WERI-Rb-1 (cell line): Measurements from ENCODE around the gene KCNE4.

Source experiments
- DNase-seq: peaks from one replicate; pipeline ENCODE4 v3.0.0-alpha.2; 2020
- H3K27ac ChIP-seq: fragments of 250-450 bp; sonication (Bioruptor Pico); 2 replicates; pipeline ENCODE4 v1.5.1; 2020; ENCODE audit warnings: mild to moderate bottlenecking, moderate library complexity
- H3K27me3 ChIP-seq: fragments of 250-450 bp; sonication (Bioruptor Pico); 2 replicates; pipeline ENCODE4 v1.5.1; 2021; ENCODE audit warnings: mild to moderate bottlenecking, low read depth, moderate library complexity; ENCODE audit not compliant: insufficient read depth, severe bottlenecking
- H3K36me3 ChIP-seq: fragments of 250-450 bp; sonication (Bioruptor Pico); 2 replicates; pipeline ENCODE4 v1.5.1; 2020; ENCODE audit warnings: mild to moderate bottlenecking, moderate library complexity
- H3K4me3 ChIP-seq: 2 replicates; pipeline ENCODE4 v1.5.1; 2011; ENCODE audit warnings: low read depth, mild to moderate bottlenecking, control low read depth, low read length
- H3K9me3 ChIP-seq: fragments of 250-450 bp; sonication (Bioruptor Pico); 2 replicates; pipeline ENCODE4 v1.5.1; 2021; ENCODE audit warnings: mild to moderate bottlenecking, moderate library complexity; ENCODE audit not compliant: severe bottlenecking
- TF ChIP-seq, protein P1 (sequence below): IDR thresholded peaks from 2 replicates; pipeline ENCODE4 v1.5.1; 2011; ENCODE audit warnings: low read depth, mild to moderate bottlenecking, control low read depth, inconsistent platforms, low read length

KCNE4 gene

DNA sequence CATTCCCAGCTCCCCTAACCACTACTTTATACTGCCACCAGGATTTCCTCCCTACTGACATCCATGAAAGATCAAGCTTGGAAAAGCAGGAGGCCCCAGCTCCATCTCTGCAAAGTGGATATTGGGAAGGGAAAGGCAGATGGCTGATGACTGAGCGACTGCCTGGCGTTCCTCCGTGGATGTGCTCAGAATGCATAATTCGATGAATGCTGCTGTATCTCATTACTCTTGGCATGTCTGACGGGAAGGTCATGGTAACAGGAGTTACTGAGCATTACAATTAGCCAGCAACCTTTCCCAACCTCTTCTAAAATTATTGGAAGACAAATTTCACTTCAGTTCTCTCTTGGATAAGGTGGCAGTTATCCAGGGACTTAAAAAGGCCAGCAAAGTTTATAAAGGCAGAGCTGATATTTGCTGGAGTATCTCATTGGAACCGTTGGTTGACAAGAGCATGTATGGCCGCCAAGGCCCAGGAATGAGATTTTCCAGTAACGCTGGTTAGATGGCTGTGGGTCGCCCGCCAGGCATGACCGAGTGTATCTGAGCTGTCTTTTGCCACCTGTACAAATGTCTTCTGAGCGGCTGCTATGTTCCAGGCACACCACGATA is 34.5 kb downstream of the KCNE4 start:
- Histone ChIP-seq H3K9me3 (no peaks in the 10 kb centered on the region), H3K27ac (no peak overlapping the region), H3K4me3 (no peak overlapping the region), H3K36me3 (no peaks in the 10 kb centered on the region), H3K27me3 (no peaks in the 10 kb centered on the region)
- no peak for DNase-seq
- TF ChIP-seq, protein P1, sequence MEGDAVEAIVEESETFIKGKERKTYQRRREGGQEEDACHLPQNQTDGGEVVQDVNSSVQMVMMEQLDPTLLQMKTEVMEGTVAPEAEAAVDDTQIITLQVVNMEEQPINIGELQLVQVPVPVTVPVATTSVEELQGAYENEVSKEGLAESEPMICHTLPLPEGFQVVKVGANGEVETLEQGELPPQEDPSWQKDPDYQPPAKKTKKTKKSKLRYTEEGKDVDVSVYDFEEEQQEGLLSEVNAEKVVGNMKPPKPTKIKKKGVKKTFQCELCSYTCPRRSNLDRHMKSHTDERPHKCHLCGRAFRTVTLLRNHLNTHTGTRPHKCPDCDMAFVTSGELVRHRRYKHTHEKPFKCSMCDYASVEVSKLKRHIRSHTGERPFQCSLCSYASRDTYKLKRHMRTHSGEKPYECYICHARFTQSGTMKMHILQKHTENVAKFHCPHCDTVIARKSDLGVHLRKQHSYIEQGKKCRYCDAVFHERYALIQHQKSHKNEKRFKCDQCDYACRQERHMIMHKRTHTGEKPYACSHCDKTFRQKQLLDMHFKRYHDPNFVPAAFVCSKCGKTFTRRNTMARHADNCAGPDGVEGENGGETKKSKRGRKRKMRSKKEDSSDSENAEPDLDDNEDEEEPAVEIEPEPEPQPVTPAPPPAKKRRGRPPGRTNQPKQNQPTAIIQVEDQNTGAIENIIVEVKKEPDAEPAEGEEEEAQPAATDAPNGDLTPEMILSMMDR, result no peak

DNA sequence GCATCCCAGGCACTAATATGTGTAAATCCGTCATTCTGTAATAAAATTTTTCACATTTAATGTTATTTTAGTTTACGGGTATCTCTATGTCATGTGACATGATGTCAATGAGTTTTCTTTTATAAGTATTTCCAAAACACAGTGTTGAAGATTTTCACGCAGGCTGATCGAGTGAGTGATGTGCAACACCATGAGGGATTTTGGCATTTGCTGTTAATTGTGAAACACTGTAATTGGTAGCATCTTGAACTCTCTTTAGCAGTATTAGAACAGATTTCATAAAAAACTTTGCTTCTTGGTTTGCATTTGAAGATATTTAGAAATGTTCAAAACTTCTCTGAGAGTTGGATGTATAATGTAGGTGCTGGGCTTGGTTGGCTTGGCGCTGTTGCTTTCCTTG is 35.5 kb downstream of the KCNE4 start:
- no peak overlapping the region for H3K27ac ChIP-seq
- TF ChIP-seq, protein P1, result no peak

DNA sequence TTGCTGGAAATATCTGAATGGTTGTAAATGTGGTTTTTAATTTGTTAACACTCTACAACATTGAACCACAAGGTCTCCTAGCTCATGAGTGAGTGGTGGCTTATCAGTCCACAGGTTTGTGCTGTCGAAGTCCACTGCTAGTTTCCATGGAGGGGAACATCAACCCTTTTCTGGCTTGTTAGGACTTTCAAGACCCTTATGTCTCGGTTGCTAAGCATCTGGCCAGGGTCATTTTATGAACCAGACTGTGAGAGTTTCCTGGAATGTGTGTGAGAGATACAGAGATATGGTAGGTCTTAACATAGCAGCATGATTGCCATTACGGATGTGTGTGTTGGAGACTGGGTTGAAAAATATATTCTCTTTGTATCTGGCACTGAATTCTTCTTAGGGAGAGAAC is 36.9 kb downstream of the KCNE4 start:
- DNase-seq, result no peak
- Histone ChIP-seq H3K36me3 (no peaks in the 10 kb centered on the region), H3K4me3 (no peak overlapping the region), H3K27ac (no peak overlapping the region), H3K27me3 (no peaks in the 10 kb centered on the region), H3K9me3 (no peaks in the 10 kb centered on the region)
- TF ChIP-seq, protein P1, result no peak

More for the DNA sequence above, 35.5 kb downstream of the KCNE4 start:
- Histone ChIP-seq H3K36me3 (no peaks in the 10 kb centered on the region), H3K4me3 (no peak overlapping the region), H3K27me3 (no peaks in the 10 kb centered on the region), H3K9me3 (no peaks in the 10 kb centered on the region)
- DNase-seq, result no peak

DNA sequence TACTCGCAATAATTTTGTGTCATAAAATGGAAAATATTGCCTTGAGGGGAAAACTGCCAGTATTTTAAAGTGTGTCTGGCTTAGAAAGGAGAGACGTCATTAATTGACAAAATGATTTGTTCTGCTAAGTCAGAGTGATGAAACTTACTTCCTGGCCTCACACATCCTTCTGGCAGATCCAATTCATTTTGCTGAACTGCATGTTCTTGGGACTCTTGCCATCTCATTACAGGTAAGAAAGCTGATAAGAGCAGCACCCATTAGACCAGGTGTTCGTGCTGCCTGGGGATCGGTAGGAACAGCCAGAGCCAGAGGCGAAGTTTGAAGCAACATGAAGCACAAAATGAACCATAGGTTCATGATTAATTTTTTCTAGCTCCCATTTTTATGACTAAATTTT is 38.0 kb downstream of the KCNE4 start:
- H3K27ac ChIP-seq, result no peak overlapping the region
- H3K36me3 ChIP-seq, result no peaks in the 10 kb centered on the region
- DNase-seq, result no peak
- H3K27me3 ChIP-seq, result no peaks in the 10 kb centered on the region
- TF ChIP-seq, protein P1, result no peak
- no peak overlapping the region for H3K4me3 ChIP-seq
- no peaks in the 10 kb centered on the region for H3K9me3 ChIP-seq

DNA sequence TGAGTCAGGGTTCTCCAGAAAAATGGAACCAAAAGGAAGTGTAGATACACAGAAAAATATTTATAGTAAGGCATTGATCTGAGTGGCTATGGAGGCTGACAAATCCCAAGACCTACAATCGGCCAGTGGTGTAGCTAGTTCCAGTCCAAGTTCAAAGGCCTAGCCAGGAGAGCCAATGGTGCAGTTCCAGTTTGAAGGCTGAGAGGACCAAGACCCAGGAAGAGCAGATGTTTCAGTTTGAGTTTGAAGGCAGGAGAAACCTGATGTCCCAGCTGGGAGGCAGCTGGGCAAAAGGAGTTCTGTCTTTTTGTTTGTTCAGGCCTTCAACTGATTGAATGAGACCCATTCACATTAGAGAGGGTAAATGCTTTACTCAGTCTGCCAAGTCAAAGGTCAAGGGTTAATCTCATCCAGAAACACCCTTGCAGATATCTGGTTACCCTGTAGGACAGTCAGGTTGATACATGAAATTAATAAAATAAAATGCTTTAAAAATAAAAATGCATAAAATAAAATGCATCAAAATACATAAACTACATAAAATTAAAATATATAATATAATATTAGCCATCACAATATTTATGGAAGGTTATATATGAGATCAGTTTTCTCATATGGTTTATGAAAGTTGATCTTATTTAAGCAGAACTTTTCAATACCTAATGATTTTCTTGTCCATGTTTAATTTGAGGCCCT is 38.7 kb downstream of the KCNE4 start:
- H3K36me3 ChIP-seq, result no peaks in the 10 kb centered on the region
- H3K27ac ChIP-seq, result no peak overlapping the region
- H3K27me3 ChIP-seq, result no peaks in the 10 kb centered on the region
- TF ChIP-seq, protein P1, result no peak
- no peak for DNase-seq
- no peak overlapping the region for H3K4me3 ChIP-seq
- H3K9me3 ChIP-seq, result no peaks in the 10 kb centered on the region
